ENCODE measurements around the gene ACACA.

ACACA gene

DNA sequence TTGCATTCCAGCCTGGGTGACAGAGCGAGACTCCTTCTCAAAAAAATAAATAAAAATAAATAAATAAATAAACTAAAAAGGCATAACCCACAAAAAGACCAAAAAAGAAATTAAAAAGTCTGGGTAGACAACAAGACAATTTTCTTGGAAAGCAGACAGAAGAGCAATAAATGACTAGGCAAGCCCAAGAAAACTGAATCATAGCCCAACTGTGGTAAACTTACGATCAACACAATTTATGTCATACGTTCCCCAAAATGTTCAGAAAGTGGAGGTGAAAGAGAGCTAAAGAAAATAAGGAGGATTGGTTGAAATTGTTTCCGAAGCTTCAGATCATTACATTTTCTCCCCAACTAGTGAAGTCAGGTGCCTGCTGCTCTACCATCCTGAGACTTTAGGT lies 62.1 kb downstream of the ACACA start:
- no peak for TF ChIP-seq POLR2A (IDR thresholded peaks at IDR 0.05; ENCODE audit: low read depth, low read length)
- DNase-seq (ENCODE audit: insufficient read length, low spot score) (no peak), FAIRE-seq (no peak)

DNA sequence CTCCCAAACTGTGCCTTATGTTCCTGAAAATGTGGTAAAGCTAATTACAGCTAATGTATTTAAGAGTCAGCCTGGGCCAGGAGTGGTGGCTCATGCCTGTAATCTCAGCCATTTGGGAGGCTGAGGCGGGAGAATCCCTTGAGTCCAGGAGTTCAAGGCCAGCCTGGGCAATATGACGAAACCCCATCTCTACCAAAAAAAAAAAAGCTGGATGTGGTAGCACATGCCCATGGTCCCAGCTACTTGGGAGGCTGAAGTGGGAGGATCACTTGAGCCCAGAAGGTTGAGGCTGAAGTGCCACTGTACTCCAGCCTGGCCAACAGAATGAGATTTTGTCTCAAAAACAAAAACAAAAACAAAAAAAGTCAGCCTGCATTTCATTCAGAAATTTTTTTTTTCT lies 64.0 kb downstream of the ACACA start:
- DNase-seq (ENCODE audit: insufficient read length, low spot score) (no peak), FAIRE-seq (no peak)
- no peak for TF ChIP-seq POLR2A (IDR thresholded peaks at IDR 0.05; ENCODE audit: low read depth, low read length)

DNA sequence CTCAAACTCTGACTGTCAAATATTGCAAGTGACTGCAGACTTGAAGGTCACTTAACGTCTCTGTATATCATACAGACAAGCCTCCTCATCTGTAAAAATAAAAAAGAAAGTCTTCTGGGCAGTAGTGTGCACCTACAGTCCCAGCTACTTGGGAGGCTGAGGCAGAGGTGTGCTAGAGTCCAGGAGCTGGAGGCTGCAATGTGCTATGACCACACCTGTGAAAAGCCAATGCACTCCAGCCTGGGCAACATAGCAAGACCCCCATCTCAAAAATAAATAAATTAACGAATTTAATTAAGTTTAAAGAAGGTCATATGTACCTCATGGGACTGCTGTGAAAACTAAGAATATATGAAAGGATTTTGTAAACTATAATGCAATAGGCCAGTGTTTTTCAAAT lies 65.8 kb downstream of the ACACA start:
- TF ChIP-seq POLR2A (IDR thresholded peaks at IDR 0.05; ENCODE audit: low read depth, low read length), result no peak

DNA sequence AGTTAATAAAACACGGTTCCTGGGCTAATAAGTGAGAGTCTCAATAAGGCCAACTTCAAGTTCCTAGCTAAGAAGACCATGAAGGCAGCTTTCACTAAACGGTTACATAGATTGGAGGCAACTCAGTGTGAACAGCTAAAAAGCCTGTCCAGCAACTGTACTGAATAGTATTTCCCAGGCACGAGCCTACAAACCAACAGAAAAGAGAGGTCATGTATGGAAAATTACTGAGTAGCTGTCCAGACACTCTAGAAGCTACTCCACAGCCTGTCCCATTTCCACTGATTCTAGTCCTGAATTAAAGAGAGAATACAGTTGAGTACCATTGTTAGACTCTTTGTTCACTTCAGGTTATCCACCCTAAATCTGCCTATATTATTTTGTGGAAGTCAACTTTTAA lies 67.3 kb downstream of the ACACA start:
- FAIRE-seq, result no peak
- DNase-seq (ENCODE audit: insufficient read length, low spot score), result no peak
- TF ChIP-seq POLR2A (IDR thresholded peaks at IDR 0.05; ENCODE audit: low read depth, low read length), result no peak

More for the DNA sequence above, 65.8 kb downstream of the ACACA start:
- DNase-seq (ENCODE audit: insufficient read length, low spot score) (no peak), FAIRE-seq (no peak)

DNA sequence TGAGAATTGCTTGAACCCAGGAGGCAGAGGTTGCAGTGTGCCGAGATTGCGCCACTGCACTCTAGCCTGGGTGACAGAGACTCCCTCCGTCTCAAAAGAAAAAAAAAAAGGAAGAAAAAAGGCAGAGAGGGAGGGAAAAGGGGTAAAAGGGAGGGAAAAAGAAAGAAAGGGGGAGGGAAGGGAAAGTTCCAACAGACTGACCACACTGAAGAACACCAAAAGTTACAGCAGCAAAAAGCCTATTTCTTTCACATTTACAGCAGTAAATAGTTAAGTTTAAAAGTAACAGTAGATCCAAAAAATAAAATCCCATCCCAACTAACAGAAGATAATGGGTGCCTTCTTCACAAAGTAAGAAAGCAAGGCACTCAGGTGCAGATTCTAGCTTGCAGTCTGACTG lies 67.8 kb downstream of the ACACA start:
- no peak for TF ChIP-seq POLR2A (IDR thresholded peaks at IDR 0.05; ENCODE audit: low read depth, low read length)
- DNase-seq (ENCODE audit: insufficient read length, low spot score) (no peak), FAIRE-seq (no peak)

DNA sequence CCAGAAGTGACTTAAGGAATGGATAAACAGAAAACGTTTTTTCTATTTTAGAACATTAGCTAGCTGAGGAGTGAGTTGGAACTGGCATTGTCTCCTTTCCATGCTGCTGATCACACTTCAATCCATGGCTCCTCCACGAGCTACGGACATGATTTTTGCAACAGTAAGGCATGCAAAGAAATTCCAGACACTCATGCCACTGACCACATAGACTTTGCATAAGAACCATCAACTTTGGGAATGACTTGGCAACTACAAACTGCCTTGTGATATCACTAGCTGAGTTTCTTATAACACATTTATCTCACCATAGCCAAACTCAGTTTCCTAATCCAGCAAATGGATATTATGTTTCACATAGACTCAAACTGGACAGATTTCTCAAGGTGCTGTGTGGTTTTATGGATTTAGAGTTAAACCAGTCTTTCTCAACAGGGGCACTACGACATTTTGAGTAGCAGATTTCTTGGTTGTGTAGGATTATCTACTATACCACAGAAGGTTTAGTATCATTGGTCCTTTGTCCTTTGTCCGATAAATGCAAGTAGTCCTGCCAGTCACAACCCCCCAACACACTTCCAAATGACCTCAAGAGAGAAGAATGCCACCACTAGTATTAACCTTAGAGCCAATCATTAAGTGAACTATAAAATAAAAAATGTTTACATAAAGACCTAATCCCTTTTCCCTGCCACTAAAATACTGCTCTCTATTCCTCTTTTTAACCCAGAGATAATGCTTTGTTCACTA lies 79.1 kb downstream of the ACACA start:
- no peak for TF ChIP-seq POLR2A (IDR thresholded peaks at IDR 0.05; ENCODE audit: low read depth, low read length)
- FAIRE-seq, result no peak
- no peak for DNase-seq (ENCODE audit: insufficient read length, low spot score)

DNA sequence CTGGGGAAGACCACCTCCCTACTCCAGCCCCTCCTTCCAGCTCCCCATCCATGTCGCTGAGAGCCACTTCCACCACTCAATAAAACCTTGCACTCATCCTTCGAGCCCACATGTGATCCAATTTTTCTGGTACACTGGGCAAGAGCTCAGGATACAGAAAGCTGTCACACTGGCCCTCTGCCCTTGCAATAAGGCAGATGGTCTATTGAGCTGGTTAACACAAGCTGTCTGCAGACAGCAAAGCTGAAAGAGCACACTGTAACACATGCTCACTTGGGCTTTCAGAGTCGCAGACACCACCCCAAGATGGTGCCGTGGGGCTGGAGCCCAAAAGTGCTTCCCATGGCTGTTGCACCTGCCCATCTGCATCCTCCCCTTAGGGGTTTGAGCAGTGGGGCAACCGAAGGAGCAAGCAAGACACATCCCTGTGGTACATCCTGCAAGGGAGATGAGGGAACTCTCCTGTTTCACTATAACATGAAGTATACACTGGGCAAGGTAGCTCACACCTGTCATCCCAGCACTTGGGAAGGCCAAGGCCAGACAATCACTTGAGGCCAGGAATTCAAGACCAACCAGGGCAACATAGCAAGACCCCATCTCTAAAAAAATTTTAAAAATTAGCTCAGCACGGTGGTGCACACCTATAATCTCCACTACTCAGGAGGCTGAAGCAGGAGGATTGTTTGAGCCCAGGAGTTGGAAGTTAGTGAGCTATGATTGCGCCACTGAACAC lies 83.6 kb downstream of the ACACA start:
- FAIRE-seq (no peak), DNase-seq (ENCODE audit: insufficient read length, low spot score) (no peak)
- TF ChIP-seq POLR2A (IDR thresholded peaks at IDR 0.05; ENCODE audit: low read depth, low read length), result no peak

DNA sequence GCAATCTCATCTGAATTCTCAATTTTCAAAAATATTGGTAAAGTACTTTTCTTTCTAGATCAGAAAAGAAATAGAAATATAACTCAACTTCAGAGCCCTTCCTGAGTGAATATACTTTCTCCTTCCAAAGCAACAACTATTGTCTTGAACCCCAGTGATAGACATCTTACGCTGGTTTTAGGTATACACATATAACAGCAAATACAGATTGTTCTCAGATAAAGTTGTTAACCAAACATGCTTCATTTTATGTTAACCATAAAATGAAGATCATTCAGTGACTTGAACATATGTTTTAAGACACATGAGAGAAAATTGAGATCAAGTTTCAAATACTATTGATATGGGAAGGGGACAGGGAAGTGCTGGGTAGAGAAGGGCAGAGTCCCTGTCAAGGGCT lies 84.5 kb downstream of the ACACA start:
- TF ChIP-seq POLR2A (IDR thresholded peaks at IDR 0.05; ENCODE audit: low read depth, low read length), result no peak
- FAIRE-seq, result no peak
- no peak for DNase-seq (ENCODE audit: insufficient read length, low spot score)

DNA sequence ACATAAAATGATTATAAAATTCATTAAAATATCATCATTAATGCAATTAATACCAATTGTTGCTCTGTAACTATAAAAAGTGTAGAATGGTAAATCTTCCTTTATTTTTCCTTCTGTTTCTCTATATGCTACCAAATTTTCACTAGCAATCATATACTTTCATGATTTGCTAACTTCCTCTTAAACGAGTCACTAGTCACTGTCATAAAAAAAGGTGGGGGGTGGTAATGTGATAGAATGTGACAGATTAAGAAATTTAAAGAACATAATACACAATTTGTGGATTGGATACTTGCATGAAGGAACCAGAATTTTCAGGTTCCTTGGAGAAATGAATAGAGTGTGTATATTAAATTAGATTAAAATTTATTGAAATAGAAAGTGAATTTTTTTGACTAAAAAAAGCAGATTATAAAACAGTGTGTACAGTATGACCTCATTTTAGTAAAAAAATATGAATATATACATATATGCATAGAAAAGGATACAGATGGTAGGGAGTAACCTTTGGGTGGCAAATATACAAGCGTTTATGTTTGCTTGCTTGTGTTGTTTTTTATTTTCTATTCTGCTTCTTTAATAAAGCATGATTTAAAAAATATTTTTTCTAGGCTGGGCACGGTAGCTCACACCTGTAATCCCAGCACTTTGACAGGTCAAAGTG lies 87.6 kb downstream of the ACACA start:
- FAIRE-seq (no peak), DNase-seq (ENCODE audit: insufficient read length, low spot score) (no peak)
- no peak for TF ChIP-seq POLR2A (IDR thresholded peaks at IDR 0.05; ENCODE audit: low read depth, low read length)

DNA sequence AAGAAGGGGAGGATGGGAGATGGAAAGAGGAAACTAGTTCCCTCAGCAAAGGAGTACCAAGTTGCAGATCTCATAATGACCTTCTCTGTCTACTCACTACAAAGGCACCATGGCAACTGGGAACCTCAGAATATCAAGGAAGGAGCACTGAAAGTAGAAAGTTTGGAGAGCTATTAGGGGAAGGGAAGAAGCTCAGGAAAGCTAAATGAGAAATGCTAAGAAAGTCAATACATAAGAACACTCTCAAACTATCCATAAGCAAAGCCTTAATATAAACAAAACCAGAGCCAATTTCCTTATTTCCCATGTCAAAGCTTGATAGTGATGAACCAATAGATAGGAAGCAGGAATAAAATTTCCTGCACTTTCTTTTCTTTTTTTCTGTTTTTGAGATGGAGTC lies 88.8 kb downstream of the ACACA start:
- no peak for TF ChIP-seq POLR2A (IDR thresholded peaks at IDR 0.05; ENCODE audit: low read depth, low read length)
- FAIRE-seq (no peak), DNase-seq (ENCODE audit: insufficient read length, low spot score) (no peak)

DNA sequence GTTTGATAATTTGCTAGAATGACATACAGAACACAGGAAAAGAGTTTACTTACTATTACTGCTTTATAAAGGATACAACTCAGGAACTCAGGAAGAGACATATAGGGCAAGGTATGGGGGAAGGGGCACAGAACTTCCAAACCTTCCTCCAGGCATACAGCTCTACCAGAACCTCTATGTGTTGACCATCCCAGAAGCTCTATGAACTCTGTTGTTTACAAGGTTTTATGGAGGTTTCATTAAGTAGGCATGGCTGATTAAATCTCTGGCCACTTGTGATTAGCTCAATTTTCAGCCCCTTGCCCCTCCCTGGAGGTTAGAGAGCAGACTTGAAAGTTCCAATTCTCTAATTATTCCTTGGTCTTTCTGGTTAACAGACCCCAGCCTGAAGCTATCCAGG lies 91.0 kb downstream of the ACACA start:
- no peak for DNase-seq (ENCODE audit: insufficient read length, low spot score)
- TF ChIP-seq POLR2A (IDR thresholded peaks at IDR 0.05; ENCODE audit: low read depth, low read length), result no peak
- no peak for FAIRE-seq

DNA sequence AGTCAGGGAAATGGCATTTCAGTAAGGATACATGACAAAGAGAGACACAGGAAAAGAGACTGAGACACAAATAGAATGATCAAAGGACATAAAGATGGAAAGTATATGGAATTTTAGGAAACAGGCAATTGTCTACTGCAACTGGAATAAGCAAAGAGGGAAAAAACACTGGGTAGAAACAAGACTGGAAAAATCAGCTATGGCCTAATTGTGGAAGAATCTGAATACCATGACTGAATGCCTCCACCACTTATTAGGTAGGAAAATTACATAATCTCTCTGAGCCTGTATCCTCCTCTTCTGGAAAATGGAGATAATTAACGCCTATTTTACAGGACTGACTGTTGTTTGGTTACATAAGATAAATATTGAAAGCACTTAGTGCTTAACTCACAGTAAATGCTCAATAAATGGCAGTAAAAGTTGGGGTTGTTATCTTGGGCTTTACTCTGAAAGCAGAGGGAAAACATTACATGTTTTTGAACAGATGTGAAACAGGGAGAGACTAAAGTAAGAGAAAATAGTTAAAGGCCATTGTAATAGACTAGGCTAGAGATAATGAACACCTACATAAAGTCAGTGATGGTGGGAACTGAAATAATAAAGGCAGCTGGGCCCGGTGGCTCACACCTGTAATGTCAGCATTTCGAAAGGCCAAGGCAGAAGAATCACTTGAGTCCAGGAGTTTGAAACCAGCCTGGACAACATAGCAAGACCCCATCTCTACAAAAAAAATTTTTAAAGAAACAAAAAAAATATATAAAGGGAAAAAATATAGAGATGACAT lies 94.3 kb downstream of the ACACA start:
- TF ChIP-seq POLR2A (IDR thresholded peaks at IDR 0.05; ENCODE audit: low read depth, low read length), result no peak
- FAIRE-seq (no peak), DNase-seq (ENCODE audit: insufficient read length, low spot score) (no peak)

DNA sequence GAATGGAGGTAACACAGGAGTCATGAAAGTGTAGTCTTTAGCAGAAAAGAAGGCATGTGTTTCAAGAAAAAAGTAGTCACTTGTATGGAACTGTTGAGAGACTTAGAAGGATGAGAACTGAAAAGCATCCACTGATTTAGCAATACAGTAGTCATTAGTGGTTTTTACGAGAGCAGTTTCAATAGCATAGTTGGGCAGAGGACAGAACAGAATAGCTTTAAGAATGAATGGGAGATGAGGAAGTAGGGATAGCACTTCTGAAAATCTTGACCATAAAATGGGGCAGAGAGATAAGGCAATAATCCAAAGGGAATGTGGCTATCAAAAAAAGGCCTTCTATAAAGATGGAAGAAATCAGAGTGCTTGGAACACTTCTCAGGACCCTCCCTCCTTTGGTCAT lies 95.7 kb downstream of the ACACA start:
- no peak for DNase-seq (ENCODE audit: insufficient read length, low spot score)
- no peak for TF ChIP-seq POLR2A (IDR thresholded peaks at IDR 0.05; ENCODE audit: low read depth, low read length)
- no peak for FAIRE-seq

DNA sequence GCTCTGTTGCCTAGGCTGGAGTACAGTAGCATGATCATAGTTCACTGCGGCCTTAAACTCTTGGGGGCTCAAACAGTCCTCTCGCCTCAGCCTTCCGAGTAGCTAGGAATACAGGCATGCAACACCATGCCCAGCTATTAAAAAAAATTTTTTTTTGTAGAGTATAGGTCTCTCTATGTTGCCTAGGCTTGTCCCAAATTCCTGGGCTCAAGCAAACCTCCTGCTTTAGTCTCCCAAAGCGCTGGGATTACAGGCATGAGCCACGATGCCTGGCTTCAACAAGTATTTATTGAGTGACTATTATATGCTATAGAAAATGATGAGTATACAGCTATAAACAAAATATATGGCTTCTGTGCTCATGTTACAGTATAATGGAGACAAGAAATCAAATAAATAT lies 97.6 kb downstream of the ACACA start:
- DNase-seq (ENCODE audit: insufficient read length, low spot score) (no peak), FAIRE-seq (no peak)
- TF ChIP-seq POLR2A (IDR thresholded peaks at IDR 0.05; ENCODE audit: low read depth, low read length), result no peak
